ENCODE data around the gene SLC22A14. TPM values are rescaled to one million over a fixed set of nuclear protein-coding genes. Genes with fewer than 3 reads are reported as not detected.

The SLC22A14 gene
- total RNA-seq, 1 donor from 2014 or later: not detected

GRCh38 chr3:38346587-38347410, 64.7 kb downstream of the SLC22A14 start, which contains the start of gene XYLB:
Gene XYLB, plus strand, starts transcription at chr3:38346785. Its CDS starts 84 bp downstream, at chr3:38346869.
- TF ChIP-seq EZH2 (IDR thresholded peaks at IDR 0.05): peak; percentile 27
- peak; percentile 23 for TF ChIP-seq EZH2phosphoT487 (IDR thresholded peaks at IDR 0.05)
- peak; percentile 72 for TF ChIP-seq CTCF (IDR thresholded peaks at IDR 0.05)
- no peaks in the 10 kb centered on the region for H4K20me1 ChIP-seq (ENCODE audit: low read depth)
- no peaks in the 10 kb centered on the region for H3K9me3 ChIP-seq (ENCODE audit: low read depth)
- H3K4me2 ChIP-seq: peak within 1 kb of the TSS; percentile 86
- H3K79me2 ChIP-seq (ENCODE audit: low read depth): no peaks in the 10 kb centered on the region
- peaks cover 10% of the 10 kb centered on the region for H3K27me3 Mint-ChIP-seq (ENCODE audit: insufficient read depth, low read depth)
- no peaks in the 10 kb centered on the region for H3K9me3 Mint-ChIP-seq
- H3K4me3 Mint-ChIP-seq: peak within 1 kb of the TSS; percentile 89
- H3K4me3 ChIP-seq: peak within 1 kb of the TSS; percentile 55
- peaks cover 18% of the 10 kb centered on the region for H3K27me3 ChIP-seq
- H3K4me1 Mint-ChIP-seq: peaks cover 2% of the 10 kb centered on the region
- H3K9ac ChIP-seq: no peak within 1 kb of the TSS
- H3K36me3 ChIP-seq: no peaks in the 10 kb centered on the region
- H2AFZ ChIP-seq (replicated peaks): peak within 1 kb of the TSS; percentile 98
- H3K36me3 Mint-ChIP-seq: peaks cover 2% of the 10 kb centered on the region
- H3K4me1 ChIP-seq: no peaks in the 10 kb centered on the region
- H3K27ac ChIP-seq: no peak within 1 kb of the TSS
- DNase-seq (ENCODE audit: low spot score): peak; percentile 92
- H3K27ac Mint-ChIP-seq: peak within 1 kb of the TSS; percentile 79
- H3F3A ChIP-seq (ENCODE audit: low read depth): peaks cover 7% of the 10 kb centered on the region

- Histone ChIP-seq H3K9ac (no peak overlapping the region), H3K9me3 (ENCODE audit: low read depth) (no peaks in the 10 kb centered on the region), H3K27me3 (peaks cover 18% of the 10 kb centered on the region), H3K36me3 (no peaks in the 10 kb centered on the region), H4K20me1 (ENCODE audit: low read depth) (no peaks in the 10 kb centered on the region), H3K4me2 (peak overlapping the region; percentile 86), H3K4me1 (no peaks in the 10 kb centered on the region), H3F3A (ENCODE audit: low read depth) (peaks cover 7% of the 10 kb centered on the region), H3K79me2 (ENCODE audit: low read depth) (no peaks in the 10 kb centered on the region), H3K27ac (no peak overlapping the region), H2AFZ (replicated peaks) (peak overlapping the region; percentile 98), H3K4me3 (peak overlapping the region; percentile 55)
- TF ChIP-seq CTCF (IDR thresholded peaks at IDR 0.05) (no peak), EZH2 (IDR thresholded peaks at IDR 0.05) (no peak), EZH2phosphoT487 (IDR thresholded peaks at IDR 0.05) (no peak)
- Mint-ChIP-seq H3K9me3 (no peaks in the 10 kb centered on the region), H3K36me3 (peaks cover 7% of the 10 kb centered on the region), H3K4me3 (peak overlapping the region; percentile 81), H3K27me3 (ENCODE audit: insufficient read depth, low read depth) (peaks cover 10% of the 10 kb centered on the region), H3K4me1 (peaks cover 2% of the 10 kb centered on the region), H3K27ac (no peak overlapping the region)
- no peak for DNase-seq (ENCODE audit: low spot score)
Measured at GRCh38 chr3:38347421-38348200, 65.5 kb downstream of the SLC22A14 start.

GRCh38 chr3:38348903-38349302, 66.8 kb downstream of the SLC22A14 start:
- Mint-ChIP-seq H3K27me3 (ENCODE audit: insufficient read depth, low read depth) (peaks cover 10% of the 10 kb centered on the region), H3K27ac (no peak overlapping the region), H3K4me3 (no peak overlapping the region), H3K36me3 (peaks cover 13% of the 10 kb centered on the region), H3K4me1 (peaks cover 2% of the 10 kb centered on the region), H3K9me3 (no peaks in the 10 kb centered on the region)
- Histone ChIP-seq H3K4me2 (no peak overlapping the region), H3K9ac (no peak overlapping the region), H2AFZ (replicated peaks) (no peak overlapping the region), H3K27ac (no peak overlapping the region), H3K4me3 (no peak overlapping the region), H3K36me3 (no peaks in the 10 kb centered on the region), H3K79me2 (ENCODE audit: low read depth) (no peaks in the 10 kb centered on the region), H3K4me1 (no peaks in the 10 kb centered on the region), H4K20me1 (ENCODE audit: low read depth) (no peaks in the 10 kb centered on the region), H3K9me3 (ENCODE audit: low read depth) (no peaks in the 10 kb centered on the region), H3K27me3 (peaks cover 18% of the 10 kb centered on the region), H3F3A (ENCODE audit: low read depth) (peaks cover 7% of the 10 kb centered on the region)
- DNase-seq (ENCODE audit: low spot score): no peak
- no peak for TF ChIP-seq EZH2 (IDR thresholded peaks at IDR 0.05)
- TF ChIP-seq CTCF (IDR thresholded peaks at IDR 0.05): no peak
- TF ChIP-seq EZH2phosphoT487 (IDR thresholded peaks at IDR 0.05): no peak
